ENCODE data around the gene CD22. TPM values are rescaled to one million over a fixed set of nuclear protein-coding genes. Genes with fewer than 3 reads are reported as not detected.

Gene CD22
- total and polyA plus RNA-seq, 7 donors, result 0.69 to 107 (median 3.2) TPM

GRCh38 chr19:35344511-35345031 lies 15.6 kb downstream of the CD22 start:
- Histone ChIP-seq H3K27me3 (peaks cover 0 to 2% (median 0%) of the 10 kb centered on the region in 3 donors), H3K9me3 (no peaks in the 10 kb centered on the region), H3K27ac (no peak overlapping the region), H3K4me3 (no peak overlapping the region), H3K4me1 (no peaks in the 10 kb centered on the region), H3K36me3 (no peaks in the 10 kb centered on the region)
- DNase-seq, result peak; percentile 40
- intact Hi-C loops (cut with DNase I), result no loop called here
- WGBS, 2 donors, result 60 to 78% methylated on average over 17 of the region's 17 CpGs
- TF ChIP-seq POLR2AphosphoS5 (IDR thresholded peaks at IDR 0.05) (no peak), POLR2A (IDR thresholded peaks at IDR 0.05) (no peak), EP300 (IDR thresholded peaks at IDR 0.05) (no peak)
- TF ChIP-seq, protein P1, sequence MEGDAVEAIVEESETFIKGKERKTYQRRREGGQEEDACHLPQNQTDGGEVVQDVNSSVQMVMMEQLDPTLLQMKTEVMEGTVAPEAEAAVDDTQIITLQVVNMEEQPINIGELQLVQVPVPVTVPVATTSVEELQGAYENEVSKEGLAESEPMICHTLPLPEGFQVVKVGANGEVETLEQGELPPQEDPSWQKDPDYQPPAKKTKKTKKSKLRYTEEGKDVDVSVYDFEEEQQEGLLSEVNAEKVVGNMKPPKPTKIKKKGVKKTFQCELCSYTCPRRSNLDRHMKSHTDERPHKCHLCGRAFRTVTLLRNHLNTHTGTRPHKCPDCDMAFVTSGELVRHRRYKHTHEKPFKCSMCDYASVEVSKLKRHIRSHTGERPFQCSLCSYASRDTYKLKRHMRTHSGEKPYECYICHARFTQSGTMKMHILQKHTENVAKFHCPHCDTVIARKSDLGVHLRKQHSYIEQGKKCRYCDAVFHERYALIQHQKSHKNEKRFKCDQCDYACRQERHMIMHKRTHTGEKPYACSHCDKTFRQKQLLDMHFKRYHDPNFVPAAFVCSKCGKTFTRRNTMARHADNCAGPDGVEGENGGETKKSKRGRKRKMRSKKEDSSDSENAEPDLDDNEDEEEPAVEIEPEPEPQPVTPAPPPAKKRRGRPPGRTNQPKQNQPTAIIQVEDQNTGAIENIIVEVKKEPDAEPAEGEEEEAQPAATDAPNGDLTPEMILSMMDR (IDR thresholded peaks at IDR 0.05), result no peak

DNA sequence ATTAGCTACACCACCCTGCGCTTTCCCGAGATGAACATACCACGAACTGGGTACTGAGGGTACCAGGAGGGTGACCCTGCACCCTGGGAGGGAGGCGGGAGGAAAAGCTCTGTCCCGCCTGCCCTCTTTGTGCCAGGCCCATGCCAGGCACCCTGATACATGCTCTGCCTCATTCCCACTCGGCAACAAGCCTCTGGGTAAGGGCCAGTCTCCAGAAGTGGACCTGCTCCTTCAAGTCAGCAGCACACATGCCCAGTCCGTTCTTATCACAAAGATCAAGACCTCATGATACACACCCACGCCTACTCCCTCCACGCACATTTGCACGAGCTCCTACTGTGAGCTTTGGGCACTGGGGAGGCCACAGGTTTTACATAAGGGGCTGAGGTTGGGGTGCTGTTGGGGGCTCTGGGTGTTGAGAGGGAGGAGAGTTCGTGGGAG lies 16.7 kb downstream of the CD22 start:
- no peak overlapping the region for H3K27ac ChIP-seq
- WGBS, 2 donors, result 57 to 76% methylated on average over 11 of the region's 11 CpGs
- TF ChIP-seq POLR2A (IDR thresholded peaks at IDR 0.05), result no peak
- TF ChIP-seq, protein P1 (IDR thresholded peaks at IDR 0.05), result no peak
- TF ChIP-seq POLR2AphosphoS5 (IDR thresholded peaks at IDR 0.05), result no peak
- no peak for TF ChIP-seq EP300 (IDR thresholded peaks at IDR 0.05)
- peaks cover 0 to 7% (median 0%) of the 10 kb centered on the region in 3 donors for H3K27me3 ChIP-seq
- H3K9me3 ChIP-seq, result no peaks in the 10 kb centered on the region
- H3K36me3 ChIP-seq, result no peaks in the 10 kb centered on the region
- DNase-seq, result peak; percentile 41
- no peak overlapping the region for H3K4me3 ChIP-seq
- H3K4me1 ChIP-seq, result no peaks in the 10 kb centered on the region
- intact Hi-C loops (cut with DNase I), result no loop called here

DNA sequence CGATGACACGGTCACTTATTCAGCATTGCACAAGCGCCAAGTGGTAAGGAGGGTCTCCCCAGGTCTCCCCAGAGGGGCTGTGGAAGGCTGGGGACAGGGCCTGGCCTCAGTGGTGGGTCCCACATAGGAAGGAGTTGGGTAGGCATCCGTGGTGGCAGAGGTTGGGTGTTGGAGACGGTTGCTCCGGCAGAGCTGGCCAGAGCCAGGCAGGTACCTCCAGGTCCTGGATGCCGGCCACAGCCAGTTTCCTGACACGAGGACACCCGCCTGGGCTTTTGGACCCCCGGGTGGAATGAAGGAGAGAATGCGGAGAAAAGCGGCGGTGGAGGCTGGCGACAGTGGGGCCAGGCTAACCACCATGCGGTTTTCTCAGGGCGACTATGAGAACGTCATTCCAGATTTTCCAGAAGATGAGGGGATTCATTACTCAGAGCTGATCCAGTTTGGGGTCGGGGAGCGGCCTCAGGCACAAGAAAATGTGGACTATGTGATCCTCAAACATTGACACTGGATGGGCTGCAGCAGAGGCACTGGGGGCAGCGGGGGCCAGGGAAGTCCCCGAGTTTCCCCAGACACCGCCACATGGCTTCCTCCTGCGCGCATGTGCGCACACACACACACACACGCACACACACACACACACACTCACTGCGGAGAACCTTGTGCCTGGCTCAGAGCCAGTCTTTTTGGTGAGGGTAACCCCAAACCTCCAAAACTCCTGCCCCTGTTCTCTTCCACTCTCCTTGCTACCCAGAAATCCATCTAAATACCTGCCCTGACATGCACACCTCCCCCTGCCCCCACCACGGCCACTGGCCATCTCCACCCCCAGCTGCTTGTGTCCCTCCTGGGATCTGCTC lies 17.4 kb downstream of the CD22 start:
- Histone ChIP-seq H3K4me3 (no peak overlapping the region), H3K27ac (no peak overlapping the region), H3K36me3 (no peaks in the 10 kb centered on the region), H3K27me3 (peaks cover 0 to 7% (median 0%) of the 10 kb centered on the region in 3 donors), H3K4me1 (no peaks in the 10 kb centered on the region), H3K9me3 (no peaks in the 10 kb centered on the region)
- 59 to 62% methylated on average over 28 of the region's 28 CpGs for WGBS, 2 donors
- DNase-seq, result peak; percentile 53
- TF ChIP-seq POLR2A (IDR thresholded peaks at IDR 0.05) (no peak), EP300 (IDR thresholded peaks at IDR 0.05) (no peak)
- intact Hi-C loops (cut with DNase I), result no loop called here

- Histone ChIP-seq H3K4me3 (no peak within 1 kb of the TSS), H3K4me1 (no peaks in the 10 kb centered on the region), H3K27ac (no peak within 1 kb of the TSS), H3K9me3 (no peaks in the 10 kb centered on the region), H3K36me3 (no peaks in the 10 kb centered on the region), H3K27me3 (peaks cover 0 to 7% (median 0%) of the 10 kb centered on the region in 3 donors)
- DNase-seq, result peak; percentile 55
- 47 to 70% methylated on average over 18 of the region's 18 CpGs for WGBS, 2 donors
- intact Hi-C loops (cut with DNase I), result no loop called here
- TF ChIP-seq, protein P1 (IDR thresholded peaks at IDR 0.05), result no peak
- TF ChIP-seq EP300 (IDR thresholded peaks at IDR 0.05) (no peak), POLR2AphosphoS5 (IDR thresholded peaks at IDR 0.05) (no peak), POLR2A (IDR thresholded peaks at IDR 0.05) (no peak)
Observed at GRCh38 chr19:35347171-35347929, 18.4 kb downstream of the CD22 start, which contains the start of gene FFAR1. Gene FFAR1 (plus strand): TSS chr19:35347902. CDS start chr19:35351552, 3,650 bp downstream.

- H3K9me3 ChIP-seq, result no peaks in the 10 kb centered on the region
- intact Hi-C loops (cut with DNase I), result no loop called here
- H3K4me3 ChIP-seq, result no peak overlapping the region
- TF ChIP-seq POLR2A (IDR thresholded peaks at IDR 0.05) (no peak), POLR2AphosphoS5 (IDR thresholded peaks at IDR 0.05) (no peak), EP300 (IDR thresholded peaks at IDR 0.05) (no peak)
- TF ChIP-seq, protein P1 (IDR thresholded peaks at IDR 0.05), result no peak
- H3K27ac ChIP-seq, result no peak overlapping the region
- DNase-seq, result no peak
- no peaks in the 10 kb centered on the region for H3K4me1 ChIP-seq
- H3K27me3 ChIP-seq, result peaks cover 0 to 7% (median 0%) of the 10 kb centered on the region in 3 donors
- no peaks in the 10 kb centered on the region for H3K36me3 ChIP-seq
- WGBS, 2 donors, result 69 to 71% methylated on average over 7 of the region's 7 CpGs
Observed at GRCh38 chr19:35347930-35348298, 18.9 kb downstream of the CD22 start.

Data from sigmoid colon (tissue), 7 donors.